HEK293T (cell line): ENCODE measurements around the gene KDM4C.

Experiments
- BHLHE40 ChIP-seq: fragments of 450-650 bp; IDR thresholded peaks from 2 replicates; pipeline ENCODE4 v1.6.1; 2016; ENCODE audit warnings: mild to moderate bottlenecking, moderate library complexity, borderline replicate concordance
- CTBP1 ChIP-seq: fragments of 450-650 bp; IDR thresholded peaks from 2 replicates; pipeline ENCODE4 v1.6.1; 2016; ENCODE audit warnings: borderline replicate concordance
- ELF4 ChIP-seq: fragments of 450-650 bp; IDR thresholded peaks from 2 replicates; pipeline ENCODE4 v1.6.1; 2017; ENCODE audit warnings: antibody characterized with exemption
- FOXA1 ChIP-seq: fragments of 450-650 bp; IDR thresholded peaks from 2 replicates; pipeline ENCODE4 v1.6.1; 2016; ENCODE audit warnings: mild to moderate bottlenecking
- FOXM1 ChIP-seq: fragments of 450-650 bp; IDR thresholded peaks from 2 replicates; pipeline ENCODE4 v1.6.1; 2017; ENCODE audit warnings: mild to moderate bottlenecking, borderline replicate concordance
- HDGF ChIP-seq: fragments of 450-650 bp; IDR thresholded peaks from 2 replicates; pipeline ENCODE4 v1.6.1; 2017; ENCODE audit warnings: antibody characterized with exemption, borderline replicate concordance
- L3MBTL2 ChIP-seq: fragments of 450-650 bp; conservative IDR thresholded peaks from 2 replicates; pipeline ENCODE4 v1.6.1; 2016; ENCODE audit warnings: mild to moderate bottlenecking
- LEF1 ChIP-seq: fragments of 450-650 bp; IDR thresholded peaks from 2 replicates; pipeline ENCODE4 v1.6.1; 2017; ENCODE audit warnings: mild to moderate bottlenecking, borderline replicate concordance
- SP1 ChIP-seq: fragments of 450-650 bp; IDR thresholded peaks from 2 replicates; pipeline ENCODE4 v1.6.1; 2017
- SUZ12 ChIP-seq: fragments of 450-650 bp; IDR thresholded peaks from 2 replicates; pipeline ENCODE4 v1.6.1; 2016; ENCODE audit warnings: mild to moderate bottlenecking
- TARDBP ChIP-seq: fragments of 450-650 bp; IDR thresholded peaks from 2 replicates; pipeline ENCODE4 v1.6.1; 2016

GRCh38 chr9:6959270-6960000 is 201.7 kb downstream of the KDM4C start:
- TF ChIP-seq SP1 (no peak), BHLHE40 (no peak), HDGF (no peak), TARDBP (no peak), LEF1 (no peak), SUZ12 (no peak), FOXA1 (no peak), CTBP1 (no peak), FOXM1 (no peak), L3MBTL2 (no peak), ELF4 (no peak)
